ENCODE results near the gene MTHFD1.

DNA sequence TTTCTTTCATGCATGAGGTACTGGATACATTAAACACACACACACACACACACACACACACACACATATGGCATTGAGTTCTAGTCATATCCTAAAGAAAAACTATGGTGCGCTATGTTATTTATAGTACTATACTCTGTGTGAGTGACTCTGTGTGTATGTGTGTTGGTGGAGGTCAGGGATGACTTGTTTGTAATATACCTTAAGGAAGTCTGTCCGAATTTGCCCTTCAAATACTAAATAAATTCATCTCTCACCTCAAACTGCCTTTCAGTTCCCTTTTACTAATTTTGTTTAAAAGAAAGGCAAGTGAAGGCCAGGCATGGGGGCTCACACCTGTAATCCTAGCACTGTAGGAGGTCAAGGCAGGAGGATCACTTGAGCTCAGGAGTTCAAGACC lies 75.0 kb downstream of the MTHFD1 start:
- TF ChIP-seq, protein P1, sequence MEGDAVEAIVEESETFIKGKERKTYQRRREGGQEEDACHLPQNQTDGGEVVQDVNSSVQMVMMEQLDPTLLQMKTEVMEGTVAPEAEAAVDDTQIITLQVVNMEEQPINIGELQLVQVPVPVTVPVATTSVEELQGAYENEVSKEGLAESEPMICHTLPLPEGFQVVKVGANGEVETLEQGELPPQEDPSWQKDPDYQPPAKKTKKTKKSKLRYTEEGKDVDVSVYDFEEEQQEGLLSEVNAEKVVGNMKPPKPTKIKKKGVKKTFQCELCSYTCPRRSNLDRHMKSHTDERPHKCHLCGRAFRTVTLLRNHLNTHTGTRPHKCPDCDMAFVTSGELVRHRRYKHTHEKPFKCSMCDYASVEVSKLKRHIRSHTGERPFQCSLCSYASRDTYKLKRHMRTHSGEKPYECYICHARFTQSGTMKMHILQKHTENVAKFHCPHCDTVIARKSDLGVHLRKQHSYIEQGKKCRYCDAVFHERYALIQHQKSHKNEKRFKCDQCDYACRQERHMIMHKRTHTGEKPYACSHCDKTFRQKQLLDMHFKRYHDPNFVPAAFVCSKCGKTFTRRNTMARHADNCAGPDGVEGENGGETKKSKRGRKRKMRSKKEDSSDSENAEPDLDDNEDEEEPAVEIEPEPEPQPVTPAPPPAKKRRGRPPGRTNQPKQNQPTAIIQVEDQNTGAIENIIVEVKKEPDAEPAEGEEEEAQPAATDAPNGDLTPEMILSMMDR (IDR thresholded peaks at IDR 0.05 in 8 of 11, conservative IDR thresholded peaks at IDR 0.05 in 3 of 11) = no peak
- no peak for TF ChIP-seq POLR2AphosphoS5 (IDR thresholded peaks at IDR 0.05)

All from spleen (tissue), 7 donors.